H9 (cell line): ENCODE data around the gene RAB6B. TPM values are rescaled to one million over a fixed set of nuclear protein-coding genes. Genes with fewer than 3 reads are reported as not detected.

Experiments
- DNase-seq: peaks from one replicate; pipeline ENCODE4 v3.0.0-alpha.2; 2017
- H2AFZ ChIP-seq: one replicate; pipeline ENCODE4 v1.6.1; 2013; ENCODE audit warnings: mild to moderate bottlenecking, low read length, control low read depth, moderate library complexity
- H2AK5ac ChIP-seq: 2 replicates; pipeline ENCODE4 v1.6.1; 2013; ENCODE audit warnings: low read length, control low read depth, mixed read lengths; ENCODE audit not compliant: insufficient read length
- H2BK120ac ChIP-seq: one replicate; pipeline ENCODE4 v1.6.1; 2013; ENCODE audit warnings: low read depth, mild to moderate bottlenecking, low read length, control low read depth, inconsistent platforms; ENCODE audit not compliant: poor library complexity, severe bottlenecking
- H2BK12ac ChIP-seq: 2 replicates; pipeline ENCODE4 v1.6.1; 2013; ENCODE audit warnings: low read length, control low read depth, mixed read lengths, low read depth; ENCODE audit not compliant: insufficient read length
- H2BK15ac ChIP-seq: 2 replicates; pipeline ENCODE4 v1.6.1; 2013; ENCODE audit warnings: low read depth, low read length, control low read depth
- H2BK20ac ChIP-seq: one replicate; pipeline ENCODE4 v1.6.1; 2013; ENCODE audit warnings: low read depth, mild to moderate bottlenecking, low read length, control low read depth, inconsistent platforms; ENCODE audit not compliant: poor library complexity, severe bottlenecking
- H2BK5ac ChIP-seq: 2 replicates; pipeline ENCODE4 v1.6.1; 2013; ENCODE audit warnings: low read length, control low read depth, mixed read lengths; ENCODE audit not compliant: insufficient read length
- H3K14ac ChIP-seq: 2 replicates; pipeline ENCODE4 v1.6.1; 2013; ENCODE audit warnings: low read length, control low read depth; ENCODE audit not compliant: insufficient read depth
- H3K18ac ChIP-seq: 2 replicates; pipeline ENCODE4 v1.6.1; 2013; ENCODE audit warnings: low read depth, mild to moderate bottlenecking, mixed read lengths, low read length, control low read depth; ENCODE audit not compliant: insufficient read length
- H3K23ac ChIP-seq: 2 replicates; pipeline ENCODE4 v1.6.1; 2013; ENCODE audit warnings: low read length, control low read depth, mixed read lengths, low read depth; ENCODE audit not compliant: insufficient read length
- H3K23me2 ChIP-seq: 2 replicates; pipeline ENCODE4 v1.6.1; 2013; ENCODE audit warnings: low read depth, mild to moderate bottlenecking, mixed read lengths, low read length, control low read depth; ENCODE audit not compliant: insufficient read length, poor library complexity, severe bottlenecking
- H3K27ac ChIP-seq: 2 replicates; pipeline ENCODE4 v1.5.1; 2013; ENCODE audit warnings: low read length, control low read depth, mixed read lengths, low read depth; ENCODE audit not compliant: insufficient read length
- H3K27me3 ChIP-seq: 2 replicates; pipeline ENCODE4 v1.6.1; 2013; ENCODE audit warnings: low read length, control low read depth, inconsistent platforms; ENCODE audit not compliant: insufficient read depth
- H3K4ac ChIP-seq: 2 replicates; pipeline ENCODE4 v1.6.1; 2013; ENCODE audit warnings: low read depth, mild to moderate bottlenecking, control low read depth, inconsistent platforms, low read length, moderate library complexity
- H3K4me1 ChIP-seq: 2 replicates; pipeline ENCODE4 v1.6.1; 2013; ENCODE audit warnings: low read length, control low read depth, inconsistent platforms; ENCODE audit not compliant: insufficient read depth
- H3K4me2 ChIP-seq: 2 replicates; pipeline ENCODE4 v1.6.1; 2013; ENCODE audit warnings: low read length, control low read depth, mixed read lengths; ENCODE audit not compliant: insufficient read length, insufficient read depth
- H3K56ac ChIP-seq: 2 replicates; pipeline ENCODE4 v1.6.1; 2013; ENCODE audit warnings: low read depth, mild to moderate bottlenecking, mixed read lengths, low read length, control low read depth; ENCODE audit not compliant: insufficient read length
- H3K79me1 ChIP-seq: 2 replicates; pipeline ENCODE4 v1.6.1; 2013; ENCODE audit warnings: low read depth, mild to moderate bottlenecking, moderate library complexity, low read length, control low read depth, inconsistent platforms; ENCODE audit not compliant: insufficient read depth, poor library complexity, severe bottlenecking
- H3K79me2 ChIP-seq: 2 replicates; pipeline ENCODE4 v1.6.1; 2013; ENCODE audit warnings: low read length, control low read depth, inconsistent platforms; ENCODE audit not compliant: insufficient read depth
- H3K9ac ChIP-seq: 2 replicates; pipeline ENCODE4 v1.6.1; 2013; ENCODE audit warnings: low read length, control low read depth, mixed read lengths; ENCODE audit not compliant: insufficient read length; ENCODE audit errors: extremely low read depth
- H3K9me3 ChIP-seq: one replicate; pipeline ENCODE4 v1.6.1; 2013; ENCODE audit warnings: low read depth, low read length, inconsistent platforms; ENCODE audit not compliant: control insufficient read depth
- H3T11ph ChIP-seq: one replicate; pipeline ENCODE4 v1.6.1; 2013; ENCODE audit warnings: mild to moderate bottlenecking, low read length, control low read depth, inconsistent platforms
- H4K20me1 ChIP-seq: one replicate; pipeline ENCODE4 v1.6.1; 2013; ENCODE audit not compliant: control insufficient read depth, insufficient read length, insufficient read depth
- H4K5ac ChIP-seq: 2 replicates; pipeline ENCODE4 v1.6.1; 2013; ENCODE audit warnings: low read depth, mild to moderate bottlenecking, mixed read lengths, low read length, control low read depth; ENCODE audit not compliant: insufficient read length
- H4K8ac ChIP-seq: replicated peaks from 2 replicates; pipeline ENCODE4 v1.6.1; 2013; ENCODE audit warnings: low read length, control low read depth, mixed read lengths, low read depth; ENCODE audit not compliant: insufficient read length
- H4K91ac ChIP-seq: 2 replicates; pipeline ENCODE4 v1.6.1; 2013; ENCODE audit warnings: low read depth, mild to moderate bottlenecking, moderate library complexity, mixed read lengths, low read length, control low read depth; ENCODE audit not compliant: insufficient read length
- H3K27ac Mint-ChIP-seq, 3 experiments: 2 replicates in 2 of 3; 3 replicates in 1 of 3; pipeline ENCODE4 v1.8.0; 2020 to 2021; ENCODE audit warnings: mixed read lengths in 3 of 3, mild to moderate bottlenecking in 1 of 3, moderate library complexity in 1 of 3
- H3K27me3 Mint-ChIP-seq: 2 replicates; pipeline ENCODE4 v1.8.0; 2021; ENCODE audit warnings: low read depth, mild to moderate bottlenecking, moderate library complexity, mixed read lengths
- H3K36me3 Mint-ChIP-seq, 3 experiments: 2 replicates in 2 of 3; 3 replicates in 1 of 3; pipeline ENCODE4 v1.8.0; 2020 to 2021; ENCODE audit warnings: low read depth in 3 of 3, mixed read lengths in 3 of 3; ENCODE audit not compliant: insufficient read depth in 1 of 3
- H3K4me1 Mint-ChIP-seq, 2 experiments: 2 replicates each; pipeline ENCODE4 v1.8.0; 2020; ENCODE audit warnings: mixed read lengths in 2 of 2
- H3K4me3 Mint-ChIP-seq, 2 experiments: 2 replicates in 1 of 2; 3 replicates in 1 of 2; pipeline ENCODE4 v1.8.0; 2020 to 2021; ENCODE audit warnings: mild to moderate bottlenecking in 2 of 2, mixed read lengths in 2 of 2, moderate library complexity in 1 of 2
- H3K9me3 Mint-ChIP-seq, 2 experiments: 2 replicates in 1 of 2; 3 replicates in 1 of 2; pipeline ENCODE4 v1.8.0; 2020; ENCODE audit warnings: mild to moderate bottlenecking in 2 of 2, mixed read lengths in 2 of 2, moderate library complexity in 1 of 2
- WGBS: extraction: QIAGEN DNeasy Blood & Tissue Kit; methylation state at CpG from one replicate; pipeline ENCODE4 v1.1.7; 2013; ENCODE audit warnings: missing lambda C conversion rate, low lambda C conversion rate, mixed read lengths; ENCODE audit not compliant: insufficient read length; ENCODE audit errors: extremely low coverage; 5-methylcytosine and 5-hydroxymethylcytosine counted together
- total RNA-seq: library from RNA; stranded (reverse); gene quantifications from 2 replicates; pipeline ENCODE4 v1.2.1, GENCODE V29; 2021
- TF ChIP-seq, protein P1 (sequence below): fragments of 200-600 bp; sonication (generic); conservative IDR thresholded peaks from 3 replicates; pipeline ENCODE4 v1.8.0; 2021; ENCODE audit warnings: antibody characterized with exemption, mild to moderate bottlenecking

The RAB6B gene
- total RNA-seq, 1 experiment from 2014 or later, result 12.3 TPM

DNA sequence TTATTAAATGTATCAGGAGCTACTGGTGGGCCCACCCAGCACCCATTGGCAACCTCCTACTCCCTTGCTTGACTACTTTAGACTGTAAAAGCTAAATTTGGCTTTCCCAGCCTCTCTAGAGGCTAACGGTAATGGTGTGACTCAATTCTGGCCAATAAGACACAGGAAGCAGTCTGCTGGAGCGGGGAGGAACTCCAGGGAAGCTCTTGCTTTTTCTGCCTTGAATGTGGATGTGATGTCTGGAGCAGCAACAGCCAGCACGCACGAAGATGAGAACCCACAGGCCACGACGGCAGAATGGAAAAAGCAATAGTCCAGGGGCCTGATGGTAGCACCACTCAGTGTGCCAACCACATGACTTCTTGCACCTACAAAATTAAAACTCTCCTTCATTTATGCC is 39.9 kb downstream of the RAB6B start:
- no peak overlapping the region for H2BK15ac ChIP-seq
- H3K79me2 ChIP-seq, result no peaks in the 10 kb centered on the region
- no CpG with 5 or more reads among the region's 6 CpGs for WGBS
- no peak overlapping the region for H3K56ac ChIP-seq
- H3K23me2 ChIP-seq, result no peaks in the 10 kb centered on the region
- no peak overlapping the region for H3K4me3 Mint-ChIP-seq
- no peaks in the 10 kb centered on the region for H3K27me3 ChIP-seq
- H3K9ac ChIP-seq, result no peak overlapping the region
- no peak overlapping the region for H3K4me2 ChIP-seq
- no peak for DNase-seq
- no peak overlapping the region for H3K14ac ChIP-seq
- no peak overlapping the region for H3K27ac Mint-ChIP-seq
- H2AFZ ChIP-seq, result no peak overlapping the region
- H4K8ac ChIP-seq, result no peak overlapping the region
- TF ChIP-seq, protein P1, sequence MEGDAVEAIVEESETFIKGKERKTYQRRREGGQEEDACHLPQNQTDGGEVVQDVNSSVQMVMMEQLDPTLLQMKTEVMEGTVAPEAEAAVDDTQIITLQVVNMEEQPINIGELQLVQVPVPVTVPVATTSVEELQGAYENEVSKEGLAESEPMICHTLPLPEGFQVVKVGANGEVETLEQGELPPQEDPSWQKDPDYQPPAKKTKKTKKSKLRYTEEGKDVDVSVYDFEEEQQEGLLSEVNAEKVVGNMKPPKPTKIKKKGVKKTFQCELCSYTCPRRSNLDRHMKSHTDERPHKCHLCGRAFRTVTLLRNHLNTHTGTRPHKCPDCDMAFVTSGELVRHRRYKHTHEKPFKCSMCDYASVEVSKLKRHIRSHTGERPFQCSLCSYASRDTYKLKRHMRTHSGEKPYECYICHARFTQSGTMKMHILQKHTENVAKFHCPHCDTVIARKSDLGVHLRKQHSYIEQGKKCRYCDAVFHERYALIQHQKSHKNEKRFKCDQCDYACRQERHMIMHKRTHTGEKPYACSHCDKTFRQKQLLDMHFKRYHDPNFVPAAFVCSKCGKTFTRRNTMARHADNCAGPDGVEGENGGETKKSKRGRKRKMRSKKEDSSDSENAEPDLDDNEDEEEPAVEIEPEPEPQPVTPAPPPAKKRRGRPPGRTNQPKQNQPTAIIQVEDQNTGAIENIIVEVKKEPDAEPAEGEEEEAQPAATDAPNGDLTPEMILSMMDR, result no peak
- no peak overlapping the region for H3K4ac ChIP-seq
- H3K9me3 Mint-ChIP-seq, result no peaks in the 10 kb centered on the region
- no peak overlapping the region for H2BK20ac ChIP-seq
- no peak overlapping the region for H3K27ac ChIP-seq
- peaks cover 2% of the 10 kb centered on the region; the same call in 1 of the 2 replicates for H3K4me1 ChIP-seq
- H4K5ac ChIP-seq, result no peak overlapping the region
- H3K23ac ChIP-seq, result no peak overlapping the region
- H3T11ph ChIP-seq, result no peak overlapping the region
- H4K20me1 ChIP-seq, result no peaks in the 10 kb centered on the region
- H3K79me1 ChIP-seq, result no peaks in the 10 kb centered on the region
- H4K91ac ChIP-seq, result no peak overlapping the region
- H2BK5ac ChIP-seq, result no peak overlapping the region
- H3K18ac ChIP-seq, result no peak overlapping the region
- H3K27me3 Mint-ChIP-seq, result no peaks in the 10 kb centered on the region
- no peak overlapping the region for H2BK120ac ChIP-seq
- peaks cover 25 to 27% of the 10 kb centered on the region in 2 experiments for H3K4me1 Mint-ChIP-seq
- no peaks in the 10 kb centered on the region for H3K9me3 ChIP-seq
- no peaks in the 10 kb centered on the region; a peak in 1 of 7 replicates for H3K36me3 Mint-ChIP-seq
- no peak overlapping the region for H2AK5ac ChIP-seq
- no peak overlapping the region for H2BK12ac ChIP-seq
